Hepatic stellate cell (primary cell): ENCODE results near the gene TJP3.

Experiments used
- DNase-seq: peaks from one replicate; pipeline ENCODE4 v3.0.0; 2011; ENCODE audit warnings: low spot score

TJP3 gene

DNA sequence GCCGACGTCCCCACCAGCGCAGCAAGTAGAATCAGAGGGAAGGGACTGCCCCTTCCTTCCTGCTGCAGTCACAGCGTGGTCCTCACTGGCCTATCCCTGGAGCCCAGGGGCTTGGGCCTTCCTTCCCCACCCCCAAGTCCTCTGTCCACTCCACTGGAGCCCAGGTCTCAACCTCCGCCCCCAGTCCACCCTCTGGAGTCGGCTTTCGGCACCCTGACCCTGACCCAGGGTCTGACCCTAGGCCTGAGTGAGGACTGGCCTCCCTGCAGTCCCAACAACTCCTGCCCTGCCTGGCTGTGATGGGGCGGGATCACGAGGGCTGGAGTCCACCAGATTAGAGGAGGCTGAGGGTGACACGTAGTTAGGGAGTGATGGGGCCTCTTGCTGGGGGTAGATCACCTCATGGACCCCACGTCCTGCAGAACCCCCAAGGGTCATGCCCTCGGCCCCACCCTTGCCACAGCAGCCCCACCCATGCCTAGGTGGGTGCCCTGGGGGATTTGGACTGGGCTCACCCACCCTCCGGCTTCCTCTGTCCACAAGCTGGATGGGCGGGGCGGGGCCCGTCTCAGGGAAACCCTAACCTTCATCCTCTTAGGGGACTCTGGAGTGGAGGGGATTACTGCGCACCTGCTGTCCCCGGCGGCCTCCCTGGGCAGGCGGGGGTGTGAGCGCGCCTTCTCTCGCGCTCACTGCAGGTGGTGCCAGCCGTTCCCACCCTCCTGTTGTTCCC is 60.0 kb downstream of the TJP3 start:
- DNase-seq = no peak

DNA sequence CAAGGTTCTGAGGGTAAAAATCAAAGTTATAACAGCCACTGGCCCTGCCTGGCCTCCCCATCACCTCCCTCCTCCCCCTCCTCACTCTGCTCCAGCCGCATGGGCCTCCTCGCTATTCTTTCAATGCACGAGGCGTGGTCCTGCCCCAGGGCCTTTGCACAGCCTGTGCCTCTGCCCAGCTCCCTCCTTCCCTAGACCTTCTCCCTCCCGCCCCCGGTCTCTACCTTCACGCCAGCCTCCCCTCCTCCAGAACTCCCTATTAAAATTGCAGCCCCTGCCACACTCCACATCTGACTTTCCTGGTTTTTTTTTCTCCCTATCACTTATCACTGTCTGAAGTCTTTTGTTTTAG is 60.5 kb downstream of the TJP3 start:
- DNase-seq = no peak

- DNase-seq = no peak
Measured at GRCh38 chr19:3769494-3769893, 61.3 kb downstream of the TJP3 start.

GRCh38 chr19:3770136-3770999 is 62.2 kb downstream of the TJP3 start:
- no peak for DNase-seq

GRCh38 chr19:3771000-3771905 is 63.1 kb downstream of the TJP3 start:
- no peak for DNase-seq

GRCh38 chr19:3771906-3772455 is 63.8 kb downstream of the TJP3 start, which contains the start of gene RAX2:
Gene RAX2, minus strand, starts transcription at chr19:3772228. Its CDS starts 486 bp downstream, at chr19:3771742.
- DNase-seq = no peak

- no peak for DNase-seq
Measured at GRCh38 chr19:3773814-3774515, 65.8 kb downstream of the TJP3 start.

- no peak for DNase-seq
Measured at GRCh38 chr19:3774621-3775373, 66.6 kb downstream of the TJP3 start.

DNA sequence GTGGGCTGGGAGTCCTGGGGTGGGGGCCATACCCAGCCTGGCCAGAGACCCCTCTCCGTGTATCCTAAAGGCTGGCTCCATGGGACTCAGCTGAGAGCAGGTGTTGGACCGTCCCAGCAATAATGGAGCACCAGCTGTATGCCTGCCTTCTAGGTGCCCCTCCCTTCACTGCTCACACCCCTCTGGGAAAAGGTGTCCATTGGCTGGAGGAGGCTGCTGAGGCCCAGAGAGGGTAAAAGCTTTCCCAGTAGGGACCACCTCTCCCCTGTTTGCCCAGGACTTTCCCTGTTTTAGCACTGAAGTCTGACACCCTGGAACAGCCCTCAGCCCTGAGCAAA is 67.2 kb downstream of the TJP3 start:
- DNase-seq = no peak

- no peak for DNase-seq
Measured at GRCh38 chr19:3775831-3776230, 67.6 kb downstream of the TJP3 start.

GRCh38 chr19:3776479-3777040 is 68.4 kb downstream of the TJP3 start:
- DNase-seq = no peak

GRCh38 chr19:3778104-3778867 is 70.1 kb downstream of the TJP3 start:
- no peak for DNase-seq

DNA sequence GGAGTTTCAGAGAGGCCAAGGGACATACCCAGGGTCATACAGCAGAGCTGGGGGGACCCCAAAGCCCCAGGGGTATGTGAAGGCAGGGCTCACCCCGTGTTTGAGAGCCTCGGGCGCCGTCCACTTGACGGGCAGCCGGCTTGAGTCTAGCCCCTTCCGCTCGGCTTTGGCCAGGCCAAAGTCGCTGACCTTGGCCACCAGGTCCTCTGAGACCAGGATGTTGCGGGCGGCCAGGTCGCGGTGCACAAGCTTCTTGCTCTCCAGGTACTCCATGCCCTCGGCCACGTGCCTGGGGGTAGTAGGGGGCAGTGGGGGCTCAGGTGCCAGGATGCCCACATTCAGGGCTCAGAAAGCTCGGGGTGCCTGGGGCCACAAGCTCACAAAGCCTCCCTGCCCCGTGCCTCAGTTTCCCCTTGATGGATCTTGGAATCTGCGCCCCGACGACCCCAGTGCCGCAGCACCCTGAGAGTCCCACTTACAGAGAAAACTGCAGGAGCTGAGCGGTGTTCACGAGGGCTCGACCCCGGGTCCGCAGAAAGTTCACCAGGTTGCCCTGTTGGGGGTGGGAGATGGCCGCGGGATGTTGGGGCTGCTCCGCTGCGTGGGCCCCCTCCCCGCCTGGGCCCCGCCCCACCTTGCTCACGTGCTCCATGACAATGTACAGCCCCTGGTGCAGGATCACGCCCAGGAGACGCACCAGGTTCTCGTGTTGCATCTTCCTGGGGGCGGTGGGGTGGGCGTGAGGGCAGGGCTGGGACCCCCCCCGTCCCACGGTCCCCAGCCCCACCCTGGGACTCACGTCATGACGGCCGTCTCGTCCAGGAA is 70.9 kb downstream of the TJP3 start:
- DNase-seq = no peak

DNA sequence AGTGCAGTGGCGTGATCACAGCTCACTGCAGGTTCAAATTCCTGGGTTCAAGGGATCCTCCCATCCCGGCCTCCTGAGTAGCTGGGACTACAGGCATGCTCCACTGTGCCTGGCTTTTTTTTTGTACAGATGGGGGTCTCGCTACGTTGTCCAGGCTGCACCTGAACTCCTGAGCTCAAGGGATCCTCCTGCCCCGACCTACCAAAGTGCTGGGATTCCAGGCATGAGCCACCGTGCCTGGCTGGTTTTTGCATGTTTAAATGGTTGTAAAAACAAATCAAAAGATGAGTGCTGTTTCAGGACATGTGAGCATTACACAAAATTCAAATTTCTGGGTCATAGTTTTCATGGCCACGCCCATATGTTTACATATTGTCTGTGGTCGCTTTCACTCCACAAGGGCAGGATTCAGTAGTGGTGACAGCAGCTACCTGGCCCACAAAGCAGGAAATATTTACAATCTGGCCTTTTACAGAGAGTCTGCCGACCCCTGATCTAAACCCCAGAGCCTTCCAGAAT is 72.7 kb downstream of the TJP3 start:
- DNase-seq = no peak

DNA sequence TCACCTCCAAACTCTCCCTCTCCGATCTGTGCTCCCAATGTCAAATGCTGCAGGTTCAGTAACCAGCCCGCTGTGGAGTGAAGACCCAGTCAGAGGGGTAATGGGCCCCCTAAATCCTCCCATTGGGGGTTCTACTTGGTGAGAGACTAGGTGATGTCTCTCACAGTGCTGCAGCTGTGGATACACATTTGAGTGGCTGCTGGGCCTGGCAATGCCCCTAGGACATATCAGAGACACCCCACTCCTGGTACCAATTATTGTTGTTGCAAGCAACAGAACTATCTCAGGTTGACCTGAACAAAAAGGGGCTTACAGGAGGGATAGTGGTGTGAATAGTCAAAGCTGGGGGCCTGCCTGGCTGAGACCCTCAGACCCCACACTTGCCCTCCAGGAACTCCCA is 73.4 kb downstream of the TJP3 start:
- no peak for DNase-seq

DNA sequence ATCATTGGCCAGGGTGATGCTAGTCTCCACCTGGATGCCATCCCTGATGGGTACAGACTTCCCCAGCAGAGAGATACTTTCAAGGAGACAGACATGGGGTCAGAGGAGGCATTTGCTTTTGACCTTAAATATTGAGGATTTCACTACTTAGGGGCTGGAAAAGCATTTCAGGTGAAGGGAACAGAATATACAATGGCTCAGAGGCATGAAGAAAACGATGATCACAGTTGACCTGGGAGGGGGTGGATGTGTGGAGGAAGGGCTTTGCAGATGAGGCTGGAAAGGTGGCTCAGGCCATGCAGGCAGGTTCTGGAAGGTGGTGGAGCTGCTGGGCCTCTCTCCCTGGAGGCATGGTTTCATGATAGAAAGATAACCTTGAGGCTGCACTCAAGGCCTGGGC is 74.1 kb downstream of the TJP3 start:
- DNase-seq = no peak

GRCh38 chr19:3782903-3783302 is 74.7 kb downstream of the TJP3 start:
- no peak for DNase-seq
